Activated T-cell treated with anti-CD3 and anti-CD28 coated beads, Interleukin-2, amount 50 U/mL, for 48 hours (primary cell): ENCODE measurements around the gene ST6GALNAC3.

ENCODE experiments used
- DNase-seq, 2 experiments: peaks; one replicate each; pipeline ENCODE4 v3.0.0-alpha.2; 2020

The ST6GALNAC3 gene

GRCh38 chr1:76669131-76669530, 594.6 kb downstream of the ST6GALNAC3 start:
- DNase-seq = no peak

- no peak for DNase-seq
These were observed 595.2 kb downstream of the ST6GALNAC3 start for GRCh38 chr1:76669624-76670315.

DNA sequence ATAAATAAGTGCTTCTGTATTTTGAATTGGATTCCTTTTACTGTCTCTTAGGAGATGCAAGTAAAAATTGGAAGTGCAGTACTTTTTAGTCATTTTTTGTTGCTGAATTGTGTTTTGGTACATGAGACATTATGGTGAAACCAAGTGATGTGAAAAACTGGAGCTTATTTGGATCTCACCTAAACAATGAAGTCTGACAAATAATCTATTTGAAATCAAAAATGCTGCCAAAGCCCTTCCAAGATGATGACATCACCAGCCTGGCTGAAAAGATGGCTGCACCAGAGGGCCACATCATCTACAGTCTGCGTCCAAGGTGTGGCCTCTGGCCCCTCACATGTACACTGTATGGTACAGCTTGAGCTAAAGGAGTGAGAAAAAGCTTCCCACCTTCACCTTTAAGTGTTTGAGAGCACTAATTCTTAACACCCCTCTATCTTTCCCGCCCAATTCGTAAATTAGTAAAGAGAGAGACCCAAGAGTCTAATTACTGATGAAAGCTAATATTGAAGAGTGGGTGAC, 600.2 kb downstream of the ST6GALNAC3 start:
- no peak for DNase-seq

- no peak for DNase-seq
These were observed 603.2 kb downstream of the ST6GALNAC3 start for GRCh38 chr1:76677416-76678405.

GRCh38 chr1:76679534-76680152, 605.1 kb downstream of the ST6GALNAC3 start:
- DNase-seq = no peak

- no peak for DNase-seq
These were observed 606.1 kb downstream of the ST6GALNAC3 start for GRCh38 chr1:76680651-76681050.

DNA sequence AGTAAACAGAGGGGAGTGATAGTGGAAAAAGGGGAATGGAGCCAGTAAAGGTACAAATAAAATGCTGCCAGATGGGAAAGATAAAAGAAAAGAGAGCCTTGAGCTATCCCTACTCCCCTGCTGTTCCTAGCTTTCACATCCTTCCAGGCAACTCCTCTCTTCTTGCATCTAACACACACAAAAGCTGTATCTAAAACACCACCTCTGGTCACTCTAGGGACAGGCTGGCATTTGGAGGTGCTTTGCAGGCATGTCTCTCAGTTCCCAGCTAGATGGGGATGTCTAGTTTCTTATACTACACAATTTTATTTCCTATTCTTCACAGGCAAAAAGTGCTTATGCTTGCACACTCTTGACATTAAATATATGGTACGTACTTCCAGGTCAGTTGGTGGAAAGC, 607.6 kb downstream of the ST6GALNAC3 start:
- no peak for DNase-seq
